Thymus (tissue), 11 donors: ENCODE results near the gene PDE4B. TPM values are rescaled to one million over a fixed set of nuclear protein-coding genes. Genes with fewer than 3 reads are reported as not detected.
"Not testable (repeated sequence)": the region's sequence is repeated elsewhere in the genome, so short reads cannot be mapped to it uniquely, and the experiment has no call there.

Experiments
- DNase-seq, 9 donors: peaks; one replicate each; pipeline ENCODE4 v3.0.0-alpha.2; 2013; ENCODE audit warnings: low spot score in 9 of 9, low read depth in 6 of 9, missing footprints in 1 of 9
- H3K27ac ChIP-seq, 2 donors: one replicate each; pipeline ENCODE4 v1.5.1; 2013; ENCODE audit warnings: control low read depth in 1 of 2, low read depth in 1 of 2, low read length in 1 of 2, mild to moderate bottlenecking in 1 of 2, moderate library complexity in 1 of 2
- H3K27me3 ChIP-seq, 2 donors: one replicate each; pipeline ENCODE4 v1.5.1; 2013; ENCODE audit warnings: low read length in 1 of 2; ENCODE audit not compliant: control insufficient read depth in 2 of 2, insufficient read depth in 1 of 2
- H3K36me3 ChIP-seq, 2 donors: one replicate each; pipeline ENCODE4 v1.5.1; 2013; ENCODE audit warnings: low read length in 1 of 2, mild to moderate bottlenecking in 1 of 2, moderate library complexity in 1 of 2; ENCODE audit not compliant: control insufficient read depth in 2 of 2, insufficient read depth in 2 of 2
- H3K4me1 ChIP-seq, 2 donors: one replicate each; pipeline ENCODE4 v1.5.1; 2013; ENCODE audit warnings: low read length in 2 of 2; ENCODE audit not compliant: control insufficient read depth in 2 of 2, insufficient read depth in 2 of 2
- H3K4me3 ChIP-seq, 2 donors: one replicate each; pipeline ENCODE4 v1.5.1; 2013; ENCODE audit warnings: low read length in 2 of 2, control low read depth in 1 of 2, mild to moderate bottlenecking in 1 of 2
- H3K9me3 ChIP-seq, 2 donors: one replicate each; pipeline ENCODE4 v1.5.1; 2013; ENCODE audit warnings: low read length in 1 of 2, mild to moderate bottlenecking in 1 of 2; ENCODE audit not compliant: control insufficient read depth in 2 of 2, insufficient read depth in 1 of 2
- WGBS: extraction: QIAGEN DNeasy Blood & Tissue Kit; methylation state at CpG from one replicate; pipeline ENCODE4 v1.1.7; 2013; 5-methylcytosine and 5-hydroxymethylcytosine counted together
- polyA plus RNA-seq: library from polyadenylated mRNA; stranded (reverse); fragments of 200-250 nt; gene quantifications from one replicate; pipeline ENCODE4 v1.2.3, GENCODE V29; 2013
- total RNA-seq: library from RNA; stranded (reverse); fragments of 120-200 nt; gene quantifications from one replicate; pipeline ENCODE4 v1.2.4, GENCODE V29; 2013
- donor health status: healthy.

The PDE4B gene
- total and polyA plus RNA-seq, 2 donors: 9.9 to 10.9 TPM

GRCh38 chr1:66420906-66421305 lies 628.2 kb downstream of the PDE4B start:
- not testable (repeated sequence) for H3K27me3 ChIP-seq, H3K4me3 ChIP-seq, H3K4me1 ChIP-seq, DNase-seq, H3K27ac ChIP-seq, H3K36me3 ChIP-seq
- 100% methylated on average over 2 of the region's 2 CpGs for WGBS
- H3K9me3 ChIP-seq: peaks cover 1 to 14% of the 10 kb centered on the region in 2 donors

DNA sequence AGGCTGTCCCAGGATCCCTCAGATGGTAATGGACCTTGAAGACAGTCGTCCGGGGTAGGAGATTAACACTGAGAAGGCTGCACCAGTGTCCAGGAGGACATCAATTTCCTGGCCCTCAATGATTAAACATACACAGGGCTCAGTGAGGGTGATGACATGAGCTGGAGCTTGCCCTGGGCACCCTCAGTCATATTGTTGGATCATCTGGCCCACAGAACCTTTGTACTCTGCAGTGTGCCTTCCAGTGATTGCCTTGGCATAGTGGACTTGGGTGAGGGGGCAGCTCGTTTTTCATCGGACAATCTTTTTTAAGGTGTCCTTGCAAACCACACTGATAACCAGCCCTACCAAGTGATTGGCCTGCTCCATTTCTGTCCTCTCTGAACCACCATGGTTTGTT lies 630.1 kb downstream of the PDE4B start:
- DNase-seq: no peak
- H3K27ac ChIP-seq: no peak overlapping the region
- no peaks in the 10 kb centered on the region for H3K27me3 ChIP-seq
- H3K4me1 ChIP-seq: no peaks in the 10 kb centered on the region
- peaks cover 1 to 5% of the 10 kb centered on the region in 2 donors for H3K9me3 ChIP-seq
- no peak overlapping the region for H3K4me3 ChIP-seq
- WGBS: 98% methylated on average over 4 of the region's 4 CpGs
- H3K36me3 ChIP-seq: no peaks in the 10 kb centered on the region
